C4-2B (cell line): Measurements from ENCODE around the gene ASIC4.

ENCODE experiments used
- H3K27ac ChIP-seq: fragments of 450-650 bp; 2 replicates; pipeline ENCODE4 v1.5.1; 2017
- ZFX ChIP-seq: fragments of 450-650 bp; IDR thresholded peaks from 2 replicates; pipeline ENCODE4 v1.6.1; 2017
- TF ChIP-seq, protein P1 (sequence below): fragments of 450-650 bp; conservative IDR thresholded peaks from 2 replicates; pipeline ENCODE4 v1.5.1; 2017; ENCODE audit warnings: mild to moderate bottlenecking

ASIC4 gene

DNA sequence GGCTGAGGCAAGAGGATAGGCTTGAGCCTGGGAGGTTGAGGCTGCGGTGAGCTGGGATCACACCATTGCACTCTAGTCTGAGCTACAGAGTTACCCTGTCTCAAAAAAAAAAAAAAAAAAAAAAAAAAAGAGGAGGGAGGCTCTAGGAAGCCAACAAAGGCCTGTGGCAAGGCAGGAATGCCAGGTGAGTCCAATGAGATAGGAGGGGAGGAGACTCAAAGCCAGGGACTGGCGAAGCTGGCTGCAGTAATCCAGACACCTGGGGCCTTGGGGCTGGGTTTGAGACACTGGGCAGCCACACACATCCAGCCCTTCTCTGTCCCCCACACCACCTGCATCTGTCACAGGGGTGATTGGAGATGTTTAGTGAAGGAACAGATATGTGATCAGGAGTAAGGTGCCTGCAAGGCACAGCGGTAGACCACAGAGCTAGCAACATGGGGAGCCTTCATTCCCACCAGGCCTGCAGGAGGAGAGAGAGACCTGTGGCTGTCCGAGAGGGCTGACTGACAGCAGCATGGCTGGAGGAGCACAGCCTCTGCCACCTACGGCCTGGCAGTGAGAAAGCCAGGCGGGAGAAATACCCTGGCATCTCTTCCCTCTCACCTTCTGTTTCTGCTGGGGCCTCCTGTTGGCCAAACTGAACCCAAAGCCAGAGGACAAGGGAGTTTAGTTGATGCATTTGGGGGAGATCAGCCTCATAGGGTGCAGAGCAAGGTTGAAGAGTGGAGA is 19.8 kb downstream of the ASIC4 start:
- TF ChIP-seq, protein P1, sequence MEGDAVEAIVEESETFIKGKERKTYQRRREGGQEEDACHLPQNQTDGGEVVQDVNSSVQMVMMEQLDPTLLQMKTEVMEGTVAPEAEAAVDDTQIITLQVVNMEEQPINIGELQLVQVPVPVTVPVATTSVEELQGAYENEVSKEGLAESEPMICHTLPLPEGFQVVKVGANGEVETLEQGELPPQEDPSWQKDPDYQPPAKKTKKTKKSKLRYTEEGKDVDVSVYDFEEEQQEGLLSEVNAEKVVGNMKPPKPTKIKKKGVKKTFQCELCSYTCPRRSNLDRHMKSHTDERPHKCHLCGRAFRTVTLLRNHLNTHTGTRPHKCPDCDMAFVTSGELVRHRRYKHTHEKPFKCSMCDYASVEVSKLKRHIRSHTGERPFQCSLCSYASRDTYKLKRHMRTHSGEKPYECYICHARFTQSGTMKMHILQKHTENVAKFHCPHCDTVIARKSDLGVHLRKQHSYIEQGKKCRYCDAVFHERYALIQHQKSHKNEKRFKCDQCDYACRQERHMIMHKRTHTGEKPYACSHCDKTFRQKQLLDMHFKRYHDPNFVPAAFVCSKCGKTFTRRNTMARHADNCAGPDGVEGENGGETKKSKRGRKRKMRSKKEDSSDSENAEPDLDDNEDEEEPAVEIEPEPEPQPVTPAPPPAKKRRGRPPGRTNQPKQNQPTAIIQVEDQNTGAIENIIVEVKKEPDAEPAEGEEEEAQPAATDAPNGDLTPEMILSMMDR, result no peak
- no peak for TF ChIP-seq ZFX
- no peak overlapping the region for H3K27ac ChIP-seq

DNA sequence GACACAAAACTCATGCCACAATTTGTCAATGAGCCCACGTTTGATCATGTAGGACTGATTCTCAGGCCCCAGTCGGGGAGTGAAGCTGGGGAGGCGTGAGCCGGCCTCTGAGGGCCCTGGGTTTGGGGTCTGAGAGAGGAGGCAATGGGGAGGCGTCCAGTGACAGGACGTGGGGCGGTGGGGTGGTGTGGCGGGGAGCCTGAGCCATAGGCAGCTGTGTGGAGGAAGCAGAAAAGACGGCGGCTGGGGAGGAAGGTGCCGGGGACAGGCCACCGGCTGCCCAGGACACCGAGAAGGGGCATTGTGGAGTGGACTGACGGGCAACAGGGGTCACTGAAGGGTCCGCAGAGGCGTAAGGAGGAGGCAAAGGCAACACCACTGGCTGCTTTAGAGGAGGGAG is 22.1 kb downstream of the ASIC4 start:
- H3K27ac ChIP-seq, result no peak overlapping the region
- TF ChIP-seq ZFX, result no peak
- TF ChIP-seq, protein P1, result no peak

DNA sequence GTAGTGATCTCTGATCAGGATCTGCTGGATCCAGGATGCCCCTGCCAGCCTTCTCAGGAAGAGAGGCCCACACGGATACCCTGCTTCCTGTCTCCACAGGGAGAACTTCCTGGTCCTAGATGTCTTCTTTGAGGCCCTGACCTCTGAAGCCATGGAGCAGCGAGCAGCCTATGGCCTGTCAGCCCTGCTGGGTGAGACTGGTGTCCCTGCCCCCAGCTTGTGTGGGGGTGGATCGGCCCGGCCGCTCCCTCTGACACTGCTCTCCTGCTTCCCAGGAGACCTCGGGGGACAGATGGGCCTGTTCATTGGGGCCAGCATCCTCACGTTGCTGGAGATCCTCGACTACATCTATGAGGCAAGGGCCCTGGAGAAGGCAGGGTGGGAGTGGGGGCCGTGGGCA is 22.7 kb downstream of the ASIC4 start:
- TF ChIP-seq ZFX, result no peak
- TF ChIP-seq, protein P1, result no peak

DNA sequence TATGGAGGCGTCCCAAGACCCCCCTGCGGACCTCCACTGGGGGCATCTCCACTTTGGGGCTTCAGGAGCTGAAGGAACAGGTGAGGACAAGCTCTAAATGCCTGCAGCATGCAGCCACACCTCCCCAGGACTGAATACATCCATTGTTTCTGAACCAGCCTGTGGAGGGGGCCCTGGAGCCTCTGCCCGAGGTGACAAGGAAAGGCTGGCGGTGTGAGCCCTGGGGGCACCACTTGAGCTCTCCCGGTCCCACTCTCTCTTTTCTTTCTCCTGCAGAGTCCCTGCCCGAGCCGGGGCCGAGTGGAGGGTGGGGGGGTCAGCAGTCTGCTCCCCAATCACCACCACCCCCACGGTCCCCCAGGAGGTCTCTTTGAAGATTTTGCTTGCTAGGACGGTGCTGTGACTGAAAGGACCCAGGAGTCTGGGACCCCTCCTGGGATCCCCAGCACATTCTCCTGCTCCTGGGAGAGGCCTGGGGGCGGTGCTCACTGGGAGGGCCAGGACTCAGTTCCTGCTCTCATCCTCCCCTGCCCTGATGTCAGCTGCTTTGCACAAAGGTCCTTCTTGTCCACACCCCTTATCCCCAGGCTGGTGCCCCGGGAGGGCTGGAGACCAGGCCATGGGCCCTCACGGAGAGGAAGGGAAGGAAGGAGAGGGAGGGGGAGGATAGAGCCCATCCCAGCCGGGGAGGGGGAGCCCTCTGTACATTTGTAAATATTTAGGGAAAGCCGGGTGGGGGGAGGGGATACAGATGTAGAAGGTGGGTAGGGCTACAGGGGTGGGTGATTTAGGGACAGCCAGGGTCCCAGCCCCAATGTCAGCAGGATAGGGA is 23.6 kb downstream of the ASIC4 start:
- no peak overlapping the region for H3K27ac ChIP-seq
- TF ChIP-seq, protein P1, result no peak
- no peak for TF ChIP-seq ZFX

More for the DNA sequence above, 22.7 kb downstream of the ASIC4 start:
- H3K27ac ChIP-seq, result no peak overlapping the region

DNA sequence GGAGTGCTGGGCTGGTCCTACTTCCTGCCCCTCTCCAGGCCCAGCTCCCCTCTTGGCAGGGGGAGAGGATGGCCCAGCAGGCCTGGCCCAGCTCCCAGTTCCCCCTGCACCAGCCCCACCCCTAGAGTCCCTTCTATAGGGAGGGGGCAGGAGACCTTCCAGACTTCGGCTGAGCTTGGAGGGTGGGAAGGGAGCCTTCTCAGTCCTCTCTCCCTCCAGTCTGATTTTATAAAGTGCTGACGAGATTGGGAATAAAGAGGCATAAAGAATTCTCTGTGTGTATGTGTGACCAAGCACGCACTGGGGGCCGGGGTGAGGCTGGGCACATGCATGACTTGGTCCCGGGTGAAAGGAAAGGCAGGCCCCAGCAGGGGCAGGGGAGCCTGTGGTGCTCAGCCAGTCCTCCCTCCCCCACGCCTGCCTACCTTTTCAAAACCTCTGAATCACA is 24.2 kb downstream of the ASIC4 start:
- H3K27ac ChIP-seq, result no peak overlapping the region
- TF ChIP-seq, protein P1, result no peak
- TF ChIP-seq ZFX, result no peak

DNA sequence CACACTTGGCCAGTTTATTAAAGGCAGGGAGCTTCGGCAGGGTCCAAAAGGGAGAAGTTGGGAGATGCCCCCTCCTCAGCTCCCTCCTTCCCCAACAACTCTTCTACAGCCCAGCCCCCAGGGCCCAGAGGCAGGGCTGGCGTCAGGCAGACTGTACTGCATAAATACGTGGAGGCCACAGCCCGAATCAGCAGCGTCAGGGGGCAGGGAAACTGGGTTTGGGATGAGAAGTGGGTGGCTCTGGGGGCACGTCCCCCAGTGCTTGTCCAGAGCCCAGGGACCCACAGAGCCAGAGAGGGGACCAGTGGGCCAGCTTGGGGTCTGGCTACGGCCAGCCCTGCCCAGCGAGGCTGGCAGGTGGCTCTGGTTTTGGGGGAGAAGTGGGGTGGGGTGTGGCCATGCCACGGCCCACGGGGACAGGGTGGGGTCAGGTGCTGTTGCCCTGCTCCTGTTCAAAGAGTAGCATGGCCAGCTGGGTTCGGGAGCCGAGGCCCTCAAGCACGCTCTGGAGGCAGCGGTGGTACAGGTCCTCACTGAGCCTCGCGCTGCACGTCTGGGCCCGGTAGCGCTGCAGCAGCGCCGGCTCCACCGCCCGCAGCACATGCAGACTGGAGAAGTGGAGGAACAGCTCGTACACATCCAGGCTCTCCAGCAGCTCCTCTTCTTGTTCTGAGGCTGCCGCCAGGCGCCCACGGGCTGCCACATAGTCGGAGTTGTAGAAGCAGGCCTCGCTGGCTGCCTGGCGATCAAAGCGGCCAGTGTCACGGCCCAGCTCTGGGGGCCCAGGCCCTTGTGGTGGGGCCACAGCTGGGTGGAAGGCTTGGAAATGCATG is 24.9 kb downstream of the ASIC4 start:
- no peak overlapping the region for H3K27ac ChIP-seq
- TF ChIP-seq, protein P1, result no peak
- TF ChIP-seq ZFX, result no peak
